22Rv1 (cell line): Measurements from ENCODE around the gene IPO9.
A peak's percentile ranks its signal among the peaks of the same experiment; 100 is the strongest.
"Not testable (repeated sequence)": the region's sequence is repeated elsewhere in the genome, so short reads cannot be mapped to it uniquely, and the experiment has no call there.

ENCODE experiments used
- H3K27ac ChIP-seq: fragments of 450-650 bp; 2 replicates; pipeline ENCODE4 v1.5.1; 2017
- ZFX ChIP-seq: fragments of 450-650 bp; IDR thresholded peaks from 2 replicates; pipeline ENCODE4 v1.6.1; 2017; ENCODE audit warnings: antibody characterized with exemption, borderline replicate concordance
- TF ChIP-seq, protein P1 (sequence below): fragments of 450-650 bp; IDR thresholded peaks from 2 replicates; pipeline ENCODE4 v1.5.1; 2017; ENCODE audit warnings: mild to moderate bottlenecking

The IPO9 gene

DNA sequence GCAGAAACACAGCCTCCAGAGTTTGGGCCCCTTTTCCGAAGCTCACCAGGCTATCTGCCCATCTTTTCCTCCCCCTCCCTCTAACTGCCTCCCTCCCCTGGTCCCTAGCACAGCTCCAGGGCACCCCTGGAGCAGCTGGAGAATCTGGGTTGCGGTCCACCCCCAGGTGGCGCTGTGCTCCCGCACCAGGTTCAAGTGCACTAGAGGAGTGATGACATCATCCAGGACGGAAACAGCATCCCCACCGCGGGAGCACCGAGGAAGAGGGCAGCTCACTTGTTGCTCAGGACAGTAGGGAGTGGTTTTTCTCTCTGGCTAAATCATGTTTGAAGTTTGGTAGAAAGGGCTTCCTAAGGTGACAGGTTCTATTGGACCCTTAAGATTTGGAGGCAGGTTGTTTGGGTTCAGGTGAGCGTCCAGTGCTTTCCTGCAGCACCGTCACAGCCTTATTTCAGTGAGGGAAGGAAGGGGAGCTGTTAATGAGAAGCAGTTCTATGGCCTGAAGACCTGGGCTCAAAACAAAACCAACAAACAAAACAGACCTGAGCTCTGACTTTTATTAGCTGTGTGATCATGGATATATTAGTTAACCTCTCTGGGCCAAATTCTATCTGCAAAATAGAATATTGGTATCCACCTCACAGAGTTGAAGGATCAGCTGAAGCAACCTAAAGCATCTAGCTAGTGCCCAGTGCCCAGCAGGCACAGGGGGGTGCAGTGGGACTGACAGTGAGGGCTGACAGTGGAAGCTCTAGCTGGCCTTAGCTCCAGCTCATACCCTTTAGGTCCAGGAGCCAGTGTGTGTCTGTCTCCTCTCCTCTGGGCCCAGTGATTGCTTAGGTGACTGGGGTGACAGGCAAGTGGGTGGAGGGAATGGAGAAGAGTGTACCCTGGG lies 67.2 kb downstream of the IPO9 start:
- TF ChIP-seq ZFX, result no peak
- TF ChIP-seq, protein P1, sequence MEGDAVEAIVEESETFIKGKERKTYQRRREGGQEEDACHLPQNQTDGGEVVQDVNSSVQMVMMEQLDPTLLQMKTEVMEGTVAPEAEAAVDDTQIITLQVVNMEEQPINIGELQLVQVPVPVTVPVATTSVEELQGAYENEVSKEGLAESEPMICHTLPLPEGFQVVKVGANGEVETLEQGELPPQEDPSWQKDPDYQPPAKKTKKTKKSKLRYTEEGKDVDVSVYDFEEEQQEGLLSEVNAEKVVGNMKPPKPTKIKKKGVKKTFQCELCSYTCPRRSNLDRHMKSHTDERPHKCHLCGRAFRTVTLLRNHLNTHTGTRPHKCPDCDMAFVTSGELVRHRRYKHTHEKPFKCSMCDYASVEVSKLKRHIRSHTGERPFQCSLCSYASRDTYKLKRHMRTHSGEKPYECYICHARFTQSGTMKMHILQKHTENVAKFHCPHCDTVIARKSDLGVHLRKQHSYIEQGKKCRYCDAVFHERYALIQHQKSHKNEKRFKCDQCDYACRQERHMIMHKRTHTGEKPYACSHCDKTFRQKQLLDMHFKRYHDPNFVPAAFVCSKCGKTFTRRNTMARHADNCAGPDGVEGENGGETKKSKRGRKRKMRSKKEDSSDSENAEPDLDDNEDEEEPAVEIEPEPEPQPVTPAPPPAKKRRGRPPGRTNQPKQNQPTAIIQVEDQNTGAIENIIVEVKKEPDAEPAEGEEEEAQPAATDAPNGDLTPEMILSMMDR, result peak; percentile 99
- no peak overlapping the region for H3K27ac ChIP-seq

DNA sequence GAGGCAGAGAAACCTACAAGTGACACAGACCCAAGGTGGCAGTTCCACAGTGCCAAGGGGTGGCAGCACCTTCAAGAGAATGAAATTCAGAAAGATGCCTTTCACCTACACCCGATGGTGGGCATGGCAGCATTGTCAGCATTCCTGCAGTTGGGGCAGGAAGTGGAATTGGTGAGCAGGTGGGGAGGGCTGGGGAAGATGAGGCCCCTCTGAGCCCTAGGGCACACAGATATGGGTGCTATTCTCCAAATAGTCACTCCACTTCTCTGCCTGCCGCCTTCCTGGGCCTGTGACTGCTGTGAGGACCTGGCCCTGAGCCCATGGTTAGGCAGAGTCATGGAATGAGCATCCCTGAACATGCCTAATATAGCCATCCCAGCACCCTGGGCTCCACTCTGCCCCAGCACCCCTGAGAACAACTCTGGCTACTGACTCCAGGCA lies 68.0 kb downstream of the IPO9 start:
- no peak for TF ChIP-seq ZFX
- TF ChIP-seq, protein P1, result no peak
- H3K27ac ChIP-seq, result no peak overlapping the region

DNA sequence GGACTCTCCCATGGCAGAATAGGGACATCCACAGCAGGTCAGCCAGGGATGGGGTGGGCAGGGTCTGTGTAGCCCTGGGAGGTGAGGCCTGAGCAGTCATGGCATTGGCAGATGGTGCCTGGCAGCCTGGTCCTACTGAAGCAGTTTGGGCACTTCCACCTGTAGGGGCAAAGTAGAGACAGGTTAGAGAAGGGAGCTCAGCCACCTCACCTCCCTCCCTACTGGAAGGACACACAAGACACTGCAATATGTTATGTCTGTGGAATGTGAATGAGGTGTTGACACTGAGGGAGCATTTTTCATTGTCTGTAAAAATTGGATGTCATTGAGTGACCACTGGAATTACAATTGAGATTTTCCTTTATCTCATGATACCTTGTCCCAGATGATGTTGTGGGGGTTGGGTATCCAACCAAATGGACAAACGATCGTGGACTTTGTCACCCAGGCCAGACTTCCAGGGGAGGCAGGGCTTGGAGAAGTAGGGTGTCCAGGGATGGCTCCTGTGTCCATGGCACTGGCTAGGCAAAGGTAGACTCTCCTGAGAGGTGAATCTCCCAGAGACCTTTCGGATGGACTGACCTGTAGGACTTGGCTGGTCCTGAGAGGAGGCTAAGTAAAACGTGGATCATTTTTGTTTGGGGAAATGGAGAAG lies 69.4 kb downstream of the IPO9 start:
- TF ChIP-seq, protein P1, result no peak
- TF ChIP-seq ZFX, result no peak
- no peak overlapping the region for H3K27ac ChIP-seq

DNA sequence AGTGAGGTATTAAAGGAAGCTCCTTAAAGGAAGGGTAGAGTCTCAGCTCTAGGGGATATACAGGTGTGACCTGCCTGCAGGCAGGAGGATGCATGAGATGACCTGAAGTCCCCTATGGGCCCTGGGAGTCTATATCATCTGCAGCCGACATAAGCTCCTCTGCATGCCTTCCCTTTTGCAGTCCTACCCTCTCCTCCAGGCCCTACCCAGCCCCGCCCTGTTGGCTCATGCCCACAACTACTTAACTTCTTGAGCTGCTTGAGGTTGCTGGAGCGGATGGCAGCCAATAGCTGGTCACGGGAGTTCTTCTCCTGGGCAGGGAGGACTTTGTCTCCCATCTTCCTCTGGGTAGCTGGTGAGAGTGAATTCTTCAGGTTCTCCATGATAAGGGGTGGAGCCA lies 70.0 kb downstream of the IPO9 start:
- no peak overlapping the region for H3K27ac ChIP-seq
- TF ChIP-seq, protein P1, result no peak
- no peak for TF ChIP-seq ZFX

DNA sequence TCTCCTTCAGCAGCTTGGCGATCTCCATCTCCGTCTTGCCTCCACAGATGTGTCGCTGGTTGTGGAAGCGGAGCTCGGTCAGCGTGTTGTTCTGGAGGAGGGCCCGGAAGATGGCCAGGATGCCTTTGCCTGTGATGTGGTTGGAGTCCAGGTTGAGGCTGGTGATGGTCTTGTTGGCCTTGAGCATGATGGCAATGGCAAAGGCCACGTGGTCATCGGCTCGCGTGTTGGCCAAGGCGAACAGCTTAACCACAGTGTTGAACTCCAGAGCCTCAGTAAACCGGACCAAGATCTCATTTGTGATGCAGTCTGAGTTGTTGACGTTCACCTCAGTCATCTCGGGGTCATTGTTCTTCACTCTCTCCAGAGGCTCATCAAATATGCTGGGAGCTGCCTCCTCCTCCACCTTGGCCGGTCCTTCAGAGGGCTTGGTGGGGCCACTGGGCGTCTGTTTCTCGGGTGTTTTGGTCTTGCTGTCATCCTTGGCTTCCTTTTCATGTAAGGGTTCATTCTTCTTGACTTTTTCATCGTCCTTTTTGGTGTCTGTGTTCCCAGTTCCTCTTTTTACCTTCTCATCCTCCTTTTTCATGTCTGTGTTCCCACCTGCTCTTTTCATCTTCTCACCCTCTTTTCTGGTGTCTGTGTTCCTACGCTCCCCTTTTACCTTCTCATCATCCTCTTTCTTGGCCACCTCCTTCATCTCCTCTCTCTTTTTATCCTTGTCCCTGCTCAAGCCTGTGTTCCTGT lies 70.9 kb downstream of the IPO9 start:
- no peak for TF ChIP-seq ZFX
- TF ChIP-seq, protein P1, result no peak

DNA sequence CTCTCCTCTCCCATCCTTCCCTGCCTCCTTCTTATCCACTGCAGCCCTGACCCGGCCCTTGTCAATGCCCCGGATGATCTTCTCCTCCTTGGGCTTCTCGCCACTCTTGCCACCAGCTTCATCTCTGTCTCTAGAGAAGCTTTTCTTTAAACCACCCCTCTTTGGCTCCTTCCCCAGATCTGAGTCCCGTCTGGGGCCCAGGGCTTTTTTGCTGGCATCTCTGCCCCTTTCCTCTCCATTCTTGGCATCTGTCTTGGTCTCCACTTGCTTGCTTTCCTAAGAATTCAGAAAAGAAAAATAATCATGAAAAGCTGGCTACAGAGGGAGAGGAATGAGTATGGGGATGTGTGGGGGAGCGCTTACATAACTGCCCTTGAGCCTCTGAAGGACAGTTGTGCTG lies 71.5 kb downstream of the IPO9 start:
- H3K27ac ChIP-seq, result no peak overlapping the region
- TF ChIP-seq, protein P1, result no peak
- no peak for TF ChIP-seq ZFX

More for the DNA sequence above, 70.9 kb downstream of the IPO9 start:
- no peak overlapping the region for H3K27ac ChIP-seq

DNA sequence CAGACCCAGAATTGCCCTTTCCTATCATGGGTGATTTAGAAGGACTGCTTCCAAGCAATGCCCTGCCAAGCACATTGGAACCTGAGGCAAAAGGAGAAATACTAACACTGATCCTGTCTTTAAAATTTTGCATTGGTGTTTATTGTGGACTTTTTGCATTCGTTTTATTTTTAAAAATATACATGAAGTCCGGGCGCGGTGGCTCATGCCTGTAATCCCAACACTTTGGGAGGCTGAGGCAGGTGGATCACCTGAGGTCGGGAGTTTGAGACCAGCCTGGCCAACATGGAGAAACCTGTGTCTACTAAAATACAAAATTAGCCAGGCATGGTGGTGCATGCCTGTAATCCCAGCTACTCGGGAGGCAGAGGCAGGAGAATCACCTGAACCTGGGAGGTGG lies 72.1 kb downstream of the IPO9 start:
- not testable (repeated sequence) for H3K27ac ChIP-seq
